ENCODE data around the gene HAND1.

The HAND1 gene

GRCh38 chr5:154478224-154478565 lies at the start of gene HAND1:
Gene HAND1, minus strand, starts transcription at chr5:154478227. Its CDS starts 219 bp downstream, at chr5:154478008.
- H3K4me3 ChIP-seq (ENCODE audit: low read length) = peak within 1 kb of the TSS; percentile 77
- peak within 1 kb of the TSS; percentile 96 for H3K27ac ChIP-seq (ENCODE audit: low read depth, low read length)
- peaks cover 50% of the 10 kb centered on the region for H3K27me3 ChIP-seq (ENCODE audit: control insufficient read depth, insufficient read depth, low read length)
- peaks cover 10% of the 10 kb centered on the region for H3K4me1 ChIP-seq (ENCODE audit: control insufficient read depth, insufficient read depth, low read length)
- H3K9ac ChIP-seq (ENCODE audit: low read length) = peak within 1 kb of the TSS; percentile 74
- peaks cover 2% of the 10 kb centered on the region for H3K36me3 ChIP-seq (ENCODE audit: control insufficient read depth, insufficient read depth, low read length)

DNA sequence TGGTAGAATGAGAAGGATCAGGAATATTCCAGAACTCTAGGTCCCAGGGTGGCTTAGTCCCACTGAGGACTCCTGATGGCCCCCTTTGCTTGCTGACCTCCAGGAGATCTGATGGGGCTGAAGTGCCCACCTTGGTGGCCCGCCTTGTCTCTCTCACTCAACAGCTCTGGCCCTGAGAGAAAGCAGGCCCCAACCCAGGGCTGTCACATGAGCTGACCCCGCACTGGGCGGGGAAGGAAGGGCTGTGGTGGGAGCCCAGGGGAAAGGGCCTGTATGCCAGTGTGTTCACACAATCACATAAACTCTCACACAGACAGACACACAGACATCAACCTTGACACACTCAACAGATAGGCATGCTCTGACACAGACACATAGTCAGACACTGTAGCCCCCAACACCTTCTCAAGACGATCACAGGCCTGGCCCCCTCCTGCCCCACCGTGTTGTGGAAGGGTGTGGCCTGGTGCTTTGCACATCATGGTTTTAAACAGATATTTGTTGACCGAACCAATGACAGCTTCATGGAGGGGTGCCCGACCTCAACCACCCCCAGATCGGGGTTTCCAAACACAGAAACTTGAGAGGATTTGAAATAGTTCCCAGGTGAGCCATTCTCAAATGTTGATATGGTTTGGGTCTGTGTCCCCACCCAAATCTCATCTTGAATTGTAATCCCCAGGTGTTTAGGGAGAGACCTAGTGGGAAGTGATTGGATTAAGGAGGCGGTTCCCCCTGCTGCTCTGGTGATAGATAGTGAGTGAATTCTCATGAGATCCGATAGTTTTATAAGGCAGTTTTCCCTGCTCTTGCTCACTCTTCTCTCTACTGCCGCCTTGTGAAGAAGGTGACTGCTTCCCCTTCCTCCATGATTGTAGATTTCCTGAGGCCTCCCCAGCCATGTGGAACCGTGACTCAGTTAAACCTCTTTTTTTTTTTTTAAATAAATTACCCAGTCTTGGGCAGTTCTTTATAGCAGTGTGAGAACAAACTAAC lies 48.5 kb upstream of the HAND1 start:
- Histone ChIP-seq H3K27me3 (ENCODE audit: control insufficient read depth, insufficient read depth, low read length) (no peaks in the 10 kb centered on the region), H3K9ac (ENCODE audit: low read length) (no peak overlapping the region), H3K4me3 (ENCODE audit: low read length) (no peak overlapping the region), H3K36me3 (ENCODE audit: control insufficient read depth, insufficient read depth, low read length) (no peaks in the 10 kb centered on the region), H3K27ac (ENCODE audit: low read depth, low read length) (no peak overlapping the region), H3K4me1 (ENCODE audit: control insufficient read depth, insufficient read depth, low read length) (peaks cover 16% of the 10 kb centered on the region)

DNA sequence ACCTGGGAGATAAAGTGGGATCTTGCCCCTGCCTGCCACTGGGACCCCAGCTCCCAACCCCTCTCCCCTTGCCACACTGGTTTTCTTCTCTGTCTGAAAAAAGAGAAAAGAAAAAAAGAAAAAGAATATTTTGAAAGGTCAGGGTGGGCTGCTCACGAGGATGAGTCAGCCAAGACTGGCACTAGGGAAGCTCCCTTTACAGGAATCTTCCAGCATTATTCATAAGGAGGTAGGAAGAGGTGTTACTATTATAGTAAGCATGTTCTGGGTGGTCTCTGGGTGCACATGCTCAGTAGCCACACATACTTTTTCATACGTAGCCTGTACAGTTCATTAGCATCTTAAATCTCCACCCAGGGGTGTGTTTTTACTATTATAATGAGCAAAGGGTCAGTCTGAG lies 46.8 kb upstream of the HAND1 start:
- Histone ChIP-seq H3K27me3 (ENCODE audit: control insufficient read depth, insufficient read depth, low read length) (no peaks in the 10 kb centered on the region), H3K4me3 (ENCODE audit: low read length) (no peak overlapping the region), H3K36me3 (ENCODE audit: control insufficient read depth, insufficient read depth, low read length) (no peaks in the 10 kb centered on the region), H3K4me1 (ENCODE audit: control insufficient read depth, insufficient read depth, low read length) (peaks cover 16% of the 10 kb centered on the region), H3K9ac (ENCODE audit: low read length) (no peak overlapping the region), H3K27ac (ENCODE audit: low read depth, low read length) (no peak overlapping the region)

DNA sequence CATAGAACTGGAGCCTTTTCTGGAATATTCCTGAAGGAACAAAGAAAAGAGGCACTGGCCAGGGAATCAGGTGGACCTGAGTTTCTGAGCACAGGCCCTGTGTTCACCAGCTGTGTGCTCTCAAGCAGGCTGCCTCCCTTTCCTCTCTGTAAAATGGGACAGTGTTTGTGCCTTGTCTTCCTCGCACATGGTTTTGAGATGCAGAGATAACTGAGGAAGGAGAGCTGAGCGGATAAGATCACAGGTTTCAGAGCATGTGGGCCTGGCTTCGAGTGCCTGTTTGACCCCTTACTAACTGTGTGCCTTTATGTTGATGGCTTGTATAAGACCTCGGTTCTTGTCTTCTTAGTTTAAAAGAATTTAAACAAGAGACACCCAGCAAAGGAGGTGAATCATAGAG lies 46.2 kb upstream of the HAND1 start:
- Histone ChIP-seq H3K9ac (ENCODE audit: low read length) (no peak overlapping the region), H3K27me3 (ENCODE audit: control insufficient read depth, insufficient read depth, low read length) (no peaks in the 10 kb centered on the region), H3K36me3 (ENCODE audit: control insufficient read depth, insufficient read depth, low read length) (no peaks in the 10 kb centered on the region), H3K4me1 (ENCODE audit: control insufficient read depth, insufficient read depth, low read length) (peaks cover 21% of the 10 kb centered on the region), H3K27ac (ENCODE audit: low read depth, low read length) (peak overlapping the region; percentile 68), H3K4me3 (ENCODE audit: low read length) (no peak overlapping the region)

DNA sequence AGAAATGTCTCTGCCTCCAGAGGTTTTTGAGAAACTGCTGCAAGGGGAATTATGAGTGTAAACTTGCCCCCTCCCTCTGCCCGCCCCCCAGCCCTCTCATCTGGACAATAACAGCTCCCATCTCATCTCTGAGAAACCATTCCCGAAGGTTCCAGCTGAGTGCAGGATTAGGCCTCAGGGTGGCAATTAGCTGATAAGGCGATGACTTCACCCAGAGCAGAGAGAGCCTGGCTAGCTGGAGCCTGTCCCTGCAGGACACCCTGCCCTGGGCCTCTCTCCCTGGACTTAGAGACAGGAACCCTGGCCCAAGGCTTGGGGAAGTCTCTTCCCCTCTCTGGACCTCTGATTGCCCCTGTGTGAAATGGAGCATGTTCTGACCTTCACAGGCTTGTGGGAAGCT lies 45.7 kb upstream of the HAND1 start:
- Histone ChIP-seq H3K9ac (ENCODE audit: low read length) (no peak overlapping the region), H3K27ac (ENCODE audit: low read depth, low read length) (peak overlapping the region; percentile 68), H3K36me3 (ENCODE audit: control insufficient read depth, insufficient read depth, low read length) (no peaks in the 10 kb centered on the region), H3K4me1 (ENCODE audit: control insufficient read depth, insufficient read depth, low read length) (peaks cover 23% of the 10 kb centered on the region), H3K4me3 (ENCODE audit: low read length) (no peak overlapping the region), H3K27me3 (ENCODE audit: control insufficient read depth, insufficient read depth, low read length) (no peaks in the 10 kb centered on the region)

DNA sequence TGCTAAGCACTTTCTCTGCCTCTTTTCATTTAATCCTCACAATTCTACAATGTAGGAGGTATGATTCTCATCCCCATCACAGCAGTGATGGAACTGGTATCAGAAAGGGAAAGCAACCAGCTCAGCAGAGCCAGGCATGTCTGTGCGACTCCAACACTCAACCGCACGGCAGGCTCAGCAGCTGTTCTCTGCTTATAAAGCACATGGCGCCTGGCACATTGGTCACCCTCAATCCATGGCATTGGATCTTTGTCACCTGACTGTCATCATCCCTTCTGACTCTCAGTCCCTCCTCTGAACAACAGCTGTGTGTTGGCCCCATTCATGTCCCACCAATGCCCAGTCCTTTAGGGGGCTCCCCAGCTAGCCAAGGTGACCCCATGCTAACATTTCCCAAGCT lies 45.1 kb upstream of the HAND1 start:
- Histone ChIP-seq H3K36me3 (ENCODE audit: control insufficient read depth, insufficient read depth, low read length) (no peaks in the 10 kb centered on the region), H3K4me3 (ENCODE audit: low read length) (no peak overlapping the region), H3K27ac (ENCODE audit: low read depth, low read length) (peak overlapping the region; percentile 68), H3K9ac (ENCODE audit: low read length) (no peak overlapping the region), H3K27me3 (ENCODE audit: control insufficient read depth, insufficient read depth, low read length) (no peaks in the 10 kb centered on the region), H3K4me1 (ENCODE audit: control insufficient read depth, insufficient read depth, low read length) (peaks cover 23% of the 10 kb centered on the region)

- H3K9ac ChIP-seq (ENCODE audit: low read length) = no peak overlapping the region
- no peak overlapping the region for H3K27ac ChIP-seq (ENCODE audit: low read depth, low read length)
- no peaks in the 10 kb centered on the region for H3K36me3 ChIP-seq (ENCODE audit: control insufficient read depth, insufficient read depth, low read length)
- H3K27me3 ChIP-seq (ENCODE audit: control insufficient read depth, insufficient read depth, low read length) = no peaks in the 10 kb centered on the region
- H3K4me3 ChIP-seq (ENCODE audit: low read length) = no peak overlapping the region
- H3K4me1 ChIP-seq (ENCODE audit: control insufficient read depth, insufficient read depth, low read length) = peaks cover 25% of the 10 kb centered on the region
Observed at GRCh38 chr5:154522284-154522683, 44.3 kb upstream of the HAND1 start.

DNA sequence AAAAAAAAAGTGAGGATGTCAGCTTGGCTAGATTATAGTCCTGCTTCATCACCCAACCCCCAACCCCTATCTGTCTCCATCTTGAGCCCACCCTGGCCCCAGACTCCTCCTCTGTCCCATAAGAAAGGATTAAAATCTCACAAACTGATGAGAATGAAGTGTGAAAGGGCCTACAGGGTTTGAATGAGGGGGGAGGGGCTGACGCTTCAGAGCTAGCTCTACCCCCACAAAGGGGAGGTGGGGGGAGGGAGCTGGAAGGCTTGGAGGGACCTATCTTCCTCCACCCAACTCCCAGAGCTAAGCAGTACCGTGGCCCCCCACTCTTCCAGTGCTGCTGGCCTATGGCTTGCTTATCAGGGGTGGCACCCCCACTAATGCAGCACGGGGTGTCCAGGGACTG lies 43.7 kb upstream of the HAND1 start:
- H3K27me3 ChIP-seq (ENCODE audit: control insufficient read depth, insufficient read depth, low read length) = no peaks in the 10 kb centered on the region
- no peak overlapping the region for H3K4me3 ChIP-seq (ENCODE audit: low read length)
- H3K4me1 ChIP-seq (ENCODE audit: control insufficient read depth, insufficient read depth, low read length) = peaks cover 25% of the 10 kb centered on the region
- no peak overlapping the region for H3K27ac ChIP-seq (ENCODE audit: low read depth, low read length)
- H3K36me3 ChIP-seq (ENCODE audit: control insufficient read depth, insufficient read depth, low read length) = no peaks in the 10 kb centered on the region
- no peak overlapping the region for H3K9ac ChIP-seq (ENCODE audit: low read length)

- Histone ChIP-seq H3K27me3 (ENCODE audit: control insufficient read depth, insufficient read depth, low read length) (no peaks in the 10 kb centered on the region), H3K27ac (ENCODE audit: low read depth, low read length) (no peak overlapping the region), H3K4me1 (ENCODE audit: control insufficient read depth, insufficient read depth, low read length) (peaks cover 25% of the 10 kb centered on the region), H3K9ac (ENCODE audit: low read length) (no peak overlapping the region), H3K36me3 (ENCODE audit: control insufficient read depth, insufficient read depth, low read length) (no peaks in the 10 kb centered on the region), H3K4me3 (ENCODE audit: low read length) (no peak overlapping the region)
Observed at GRCh38 chr5:154520861-154521453, 42.9 kb upstream of the HAND1 start.

- no peak overlapping the region for H3K4me3 ChIP-seq (ENCODE audit: low read length)
- H3K27me3 ChIP-seq (ENCODE audit: control insufficient read depth, insufficient read depth, low read length) = no peaks in the 10 kb centered on the region
- peaks cover 25% of the 10 kb centered on the region for H3K4me1 ChIP-seq (ENCODE audit: control insufficient read depth, insufficient read depth, low read length)
- no peak overlapping the region for H3K9ac ChIP-seq (ENCODE audit: low read length)
- H3K36me3 ChIP-seq (ENCODE audit: control insufficient read depth, insufficient read depth, low read length) = no peaks in the 10 kb centered on the region
- no peak overlapping the region for H3K27ac ChIP-seq (ENCODE audit: low read depth, low read length)
Observed at GRCh38 chr5:154519359-154519758, 41.3 kb upstream of the HAND1 start.

DNA sequence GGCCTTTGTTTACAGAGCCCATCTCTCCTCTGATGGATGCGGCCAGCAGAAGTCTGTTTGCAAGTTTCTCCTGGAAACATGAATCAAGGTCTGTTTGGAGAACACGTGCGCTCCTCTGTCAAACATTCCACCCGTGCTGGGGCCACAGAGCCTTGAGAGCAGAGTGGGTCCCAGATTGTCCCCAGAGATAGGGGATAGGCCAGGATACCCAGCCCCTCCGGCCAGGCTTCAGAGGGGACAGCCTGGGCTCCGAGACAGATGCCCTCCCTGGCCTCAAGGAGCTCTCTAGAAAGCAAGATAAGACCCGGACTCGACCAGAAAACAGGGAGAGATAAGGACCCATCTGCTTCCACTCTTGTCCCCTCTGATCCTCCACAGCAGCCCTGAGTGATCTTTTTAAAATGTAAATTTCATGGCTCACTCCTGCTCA lies 40.4 kb upstream of the HAND1 start:
- Histone ChIP-seq H3K4me1 (ENCODE audit: control insufficient read depth, insufficient read depth, low read length) (peaks cover 16% of the 10 kb centered on the region), H3K27ac (ENCODE audit: low read depth, low read length) (peak overlapping the region; percentile 3), H3K4me3 (ENCODE audit: low read length) (no peak overlapping the region), H3K36me3 (ENCODE audit: control insufficient read depth, insufficient read depth, low read length) (no peaks in the 10 kb centered on the region), H3K9ac (ENCODE audit: low read length) (no peak overlapping the region), H3K27me3 (ENCODE audit: control insufficient read depth, insufficient read depth, low read length) (no peaks in the 10 kb centered on the region)

DNA sequence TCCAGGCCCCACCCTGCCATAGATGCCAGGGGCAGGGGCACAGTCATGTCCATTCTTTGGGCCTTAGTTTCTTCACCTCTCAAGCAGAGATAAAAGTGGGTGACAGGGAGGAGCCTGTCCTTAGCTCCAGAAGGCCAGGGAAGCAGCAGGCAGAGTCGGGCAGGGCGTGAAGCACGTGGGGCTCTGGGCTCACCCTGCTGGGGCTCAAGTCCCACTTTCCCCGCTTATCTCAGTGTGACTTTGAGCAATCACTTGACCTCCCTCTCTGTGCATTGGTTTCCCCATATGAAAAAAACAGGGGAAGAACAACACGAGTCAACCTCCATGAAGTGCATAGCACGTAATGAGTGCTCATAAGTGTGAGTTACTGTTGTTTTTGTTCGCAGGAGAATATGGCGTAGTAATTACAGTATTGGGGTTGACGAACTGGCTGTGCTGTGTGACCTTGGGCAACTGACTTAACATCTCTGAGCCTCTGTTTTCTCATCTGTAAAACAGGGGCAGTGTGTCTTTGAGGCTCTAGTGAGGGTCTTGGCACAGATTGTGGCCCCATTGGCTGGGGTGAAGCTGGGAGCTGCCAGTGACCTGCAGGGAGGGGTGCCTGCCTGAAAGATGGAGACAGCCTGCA lies 39.9 kb upstream of the HAND1 start:
- Histone ChIP-seq H3K9ac (ENCODE audit: low read length) (no peak overlapping the region), H3K27ac (ENCODE audit: low read depth, low read length) (no peak overlapping the region), H3K4me3 (ENCODE audit: low read length) (no peak overlapping the region), H3K36me3 (ENCODE audit: control insufficient read depth, insufficient read depth, low read length) (no peaks in the 10 kb centered on the region), H3K4me1 (ENCODE audit: control insufficient read depth, insufficient read depth, low read length) (peaks cover 11% of the 10 kb centered on the region), H3K27me3 (ENCODE audit: control insufficient read depth, insufficient read depth, low read length) (no peaks in the 10 kb centered on the region)

Measured in rectal smooth muscle tissue (tissue), 1 donor.